ENCODE results near the gene TSHZ2.

DNA sequence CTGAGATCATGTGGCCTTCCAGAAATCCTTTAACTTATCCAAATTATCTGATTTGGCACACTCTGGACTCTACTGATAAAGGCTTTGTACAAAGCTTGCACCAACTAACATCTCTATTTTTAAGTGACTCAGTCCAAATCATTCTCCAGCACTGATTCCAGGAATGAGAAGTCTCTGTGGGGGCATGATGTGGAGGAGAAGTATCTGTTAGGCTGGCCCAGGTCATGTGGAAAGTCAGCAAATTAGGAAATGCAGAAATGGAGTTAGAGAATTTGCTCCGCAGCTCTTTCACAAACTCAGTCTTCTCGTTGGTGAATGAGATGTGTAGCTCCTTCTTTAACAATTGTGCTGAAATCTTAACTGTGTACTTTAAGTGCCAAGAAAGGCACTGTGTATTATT, 455.8 kb downstream of the TSHZ2 start:
- TF ChIP-seq CTCF (IDR thresholded peaks at IDR 0.05) (no peak), ZFX (IDR thresholded peaks at IDR 0.05; ENCODE audit: borderline replicate concordance) (no peak)
